Measurements from ENCODE around the gene SGSM1. TPM values are rescaled to one million over a fixed set of nuclear protein-coding genes. Genes with fewer than 3 reads are reported as not detected.

The SGSM1 gene
- total and polyA plus RNA-seq, 2 donors from 2014 or later: 3.6 to 4.7 TPM

DNA sequence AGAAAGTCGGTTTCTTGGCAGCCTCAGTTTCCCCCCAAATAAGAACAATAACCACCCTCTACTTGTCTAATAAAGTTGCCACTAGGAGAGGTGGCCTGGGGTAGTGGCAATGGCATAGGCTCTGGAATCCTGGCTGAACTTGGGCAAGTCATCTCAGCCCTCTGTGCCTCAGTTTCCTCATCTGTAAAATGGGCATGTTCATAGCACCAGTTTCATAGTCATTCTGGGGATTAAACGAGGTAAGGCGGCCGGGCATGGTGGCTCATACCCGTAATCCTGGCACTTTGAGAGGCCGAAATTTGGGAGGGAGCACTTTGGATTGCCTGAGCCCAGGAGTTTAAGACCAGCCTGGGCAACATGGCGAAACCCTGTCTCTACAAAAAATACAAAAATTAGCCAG, 63.0 kb downstream of the SGSM1 start:
- H3K4me1 ChIP-seq (ENCODE audit: control insufficient read depth in 2 of 3, insufficient read depth in 2 of 3, low read depth in 1 of 3, low read length in 3 of 3): no peaks in the 10 kb centered on the region
- no peak overlapping the region for H3K9ac ChIP-seq (ENCODE audit: low read length in 3 of 3)
- intact Hi-C loops (cut with DNase I): no loop called here
- H3K36me3 ChIP-seq (ENCODE audit: control insufficient read depth in 2 of 3, insufficient read depth in 3 of 3, low read length in 3 of 3): no peaks in the 10 kb centered on the region
- no peaks in the 10 kb centered on the region for H3K9me3 ChIP-seq (ENCODE audit: control insufficient read depth in 2 of 3, insufficient read depth in 1 of 3, low read length in 3 of 3)
- no peak overlapping the region for H3K27ac ChIP-seq (ENCODE audit: low read depth in 2 of 2, low read length in 2 of 2)
- no peaks in the 10 kb centered on the region for H3K27me3 ChIP-seq (ENCODE audit: control insufficient read depth, insufficient read depth, low read length)
- TF ChIP-seq, protein P1, sequence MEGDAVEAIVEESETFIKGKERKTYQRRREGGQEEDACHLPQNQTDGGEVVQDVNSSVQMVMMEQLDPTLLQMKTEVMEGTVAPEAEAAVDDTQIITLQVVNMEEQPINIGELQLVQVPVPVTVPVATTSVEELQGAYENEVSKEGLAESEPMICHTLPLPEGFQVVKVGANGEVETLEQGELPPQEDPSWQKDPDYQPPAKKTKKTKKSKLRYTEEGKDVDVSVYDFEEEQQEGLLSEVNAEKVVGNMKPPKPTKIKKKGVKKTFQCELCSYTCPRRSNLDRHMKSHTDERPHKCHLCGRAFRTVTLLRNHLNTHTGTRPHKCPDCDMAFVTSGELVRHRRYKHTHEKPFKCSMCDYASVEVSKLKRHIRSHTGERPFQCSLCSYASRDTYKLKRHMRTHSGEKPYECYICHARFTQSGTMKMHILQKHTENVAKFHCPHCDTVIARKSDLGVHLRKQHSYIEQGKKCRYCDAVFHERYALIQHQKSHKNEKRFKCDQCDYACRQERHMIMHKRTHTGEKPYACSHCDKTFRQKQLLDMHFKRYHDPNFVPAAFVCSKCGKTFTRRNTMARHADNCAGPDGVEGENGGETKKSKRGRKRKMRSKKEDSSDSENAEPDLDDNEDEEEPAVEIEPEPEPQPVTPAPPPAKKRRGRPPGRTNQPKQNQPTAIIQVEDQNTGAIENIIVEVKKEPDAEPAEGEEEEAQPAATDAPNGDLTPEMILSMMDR (IDR thresholded peaks at IDR 0.05; ENCODE audit: borderline replicate concordance, extremely low read depth, insufficient read depth): no peak
- DNase-seq (no peak), FAIRE-seq (no peak)
- H3K4me3 ChIP-seq (ENCODE audit: low read length in 3 of 3): no peak overlapping the region

DNA sequence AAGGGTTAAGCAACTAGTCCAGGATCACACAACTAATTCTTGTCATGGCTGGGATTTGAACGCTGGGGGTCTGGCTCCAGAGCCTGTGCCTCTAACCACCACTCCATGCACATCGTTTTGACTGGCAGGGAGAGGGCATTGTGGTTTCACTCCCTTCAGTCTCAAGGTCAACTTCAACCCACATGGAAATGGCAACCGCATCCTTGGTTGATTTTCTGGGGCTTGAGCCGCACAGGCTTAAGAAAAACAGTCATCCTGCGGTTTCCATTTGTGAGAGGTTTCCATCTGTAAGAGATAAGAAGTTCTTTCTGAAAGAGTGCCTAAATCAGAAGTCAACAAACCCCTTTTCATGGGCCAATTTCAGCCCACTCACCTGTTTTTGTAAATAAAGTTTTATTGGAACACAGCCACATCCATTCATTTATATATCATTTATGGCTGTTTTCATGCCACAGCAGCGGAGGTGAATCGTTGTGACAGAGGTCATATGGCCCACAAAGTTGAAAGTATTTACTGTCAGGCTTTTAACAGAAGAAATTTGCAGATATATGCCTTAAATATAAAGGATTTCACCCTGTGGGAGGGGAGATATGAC, 65.7 kb downstream of the SGSM1 start:
- FAIRE-seq (no peak), DNase-seq (no peak)
- H3K27me3 ChIP-seq (ENCODE audit: control insufficient read depth, insufficient read depth, low read length): no peaks in the 10 kb centered on the region
- H3K27ac ChIP-seq (ENCODE audit: low read depth in 2 of 2, low read length in 2 of 2): no peak overlapping the region
- H3K4me3 ChIP-seq (ENCODE audit: low read length in 3 of 3): no peak overlapping the region
- peaks cover 0 to 2% (median 0%) of the 10 kb centered on the region in 3 donors for H3K36me3 ChIP-seq (ENCODE audit: control insufficient read depth in 2 of 3, insufficient read depth in 3 of 3, low read length in 3 of 3)
- TF ChIP-seq, protein P1 (IDR thresholded peaks at IDR 0.05; ENCODE audit: borderline replicate concordance, extremely low read depth, insufficient read depth): no peak
- no peaks in the 10 kb centered on the region for H3K9me3 ChIP-seq (ENCODE audit: control insufficient read depth in 2 of 3, insufficient read depth in 1 of 3, low read length in 3 of 3)
- no peaks in the 10 kb centered on the region for H3K4me1 ChIP-seq (ENCODE audit: control insufficient read depth in 2 of 3, insufficient read depth in 2 of 3, low read depth in 1 of 3, low read length in 3 of 3)
- H3K9ac ChIP-seq (ENCODE audit: low read length in 3 of 3): no peak overlapping the region
- intact Hi-C loops (cut with DNase I): no loop called here

DNA sequence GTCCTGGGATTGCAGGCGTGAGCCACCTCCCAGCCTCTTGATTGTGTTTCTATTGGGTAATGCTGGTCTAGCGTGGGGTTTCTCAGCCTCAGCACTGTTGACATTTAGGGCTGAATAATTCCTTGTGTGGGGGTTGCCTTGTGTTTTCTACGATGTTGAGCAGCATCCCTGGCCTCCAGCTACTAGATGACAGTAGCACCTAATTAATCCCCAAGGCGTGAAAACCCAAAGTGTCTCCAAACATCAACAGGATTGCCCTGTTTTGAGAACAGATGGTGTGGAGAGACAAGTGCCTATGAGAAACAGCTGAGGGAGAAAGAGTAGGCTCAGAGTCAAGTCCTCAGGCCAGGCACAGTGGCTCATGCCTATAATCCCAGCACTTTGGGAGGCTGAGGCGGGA, 67.2 kb downstream of the SGSM1 start:
- Histone ChIP-seq H3K4me1 (ENCODE audit: control insufficient read depth in 2 of 3, insufficient read depth in 2 of 3, low read depth in 1 of 3, low read length in 3 of 3) (no peaks in the 10 kb centered on the region), H3K36me3 (ENCODE audit: control insufficient read depth in 2 of 3, insufficient read depth in 3 of 3, low read length in 3 of 3) (peaks cover 0 to 6% (median 0%) of the 10 kb centered on the region in 3 donors), H3K4me3 (ENCODE audit: low read length in 3 of 3) (no peak overlapping the region), H3K27ac (ENCODE audit: low read depth in 2 of 2, low read length in 2 of 2) (no peak overlapping the region), H3K27me3 (ENCODE audit: control insufficient read depth, insufficient read depth, low read length) (no peaks in the 10 kb centered on the region), H3K9me3 (ENCODE audit: control insufficient read depth in 2 of 3, insufficient read depth in 1 of 3, low read length in 3 of 3) (no peaks in the 10 kb centered on the region), H3K9ac (ENCODE audit: low read length in 3 of 3) (no peak overlapping the region)
- FAIRE-seq: no peak
- TF ChIP-seq, protein P1 (IDR thresholded peaks at IDR 0.05; ENCODE audit: borderline replicate concordance, extremely low read depth, insufficient read depth): no peak
- no peak for DNase-seq
- intact Hi-C loops (cut with DNase I): no loop called here
